Caco-2 (cell line): ENCODE data around the gene HBE1. TPM values are rescaled to one million over a fixed set of nuclear protein-coding genes. Genes with fewer than 3 reads are reported as not detected.

Source experiments
- BruUV-seq: library from RNA; stranded (reverse); fragments of 400-500 nt; replicated peaks from 2 replicates; lab custom pipeline; 2021; lab: Mats Ljungman, UMichigan
- CTCF ChIA-PET: fragments of 300-600 bp; sonication (Branson Sonifier 250); formaldehyde crosslinking; loops from one replicate; lab custom pipeline; 2022; ENCODE audit warnings: antibody characterized with exemption; lab: Charles Lee
- POLR2A ChIA-PET: fragments of 300-600 bp; sonication (Branson Sonifier 250); formaldehyde crosslinking; loops from one replicate; lab custom pipeline; 2022; ENCODE audit warnings: antibody characterized with exemption; lab: Charles Lee
- DNase-seq, 2 experiments: peaks; one replicate each; pipeline versions ENCODE4 v3.0.0 to v3.0.0-alpha.2; 2020 to 2022
- H3K27me3 ChIP-seq: replicated peaks from 2 replicates; pipeline ENCODE4 v1.6.0; 2011; ENCODE audit warnings: low read length; ENCODE audit not compliant: control insufficient read depth, insufficient read depth
- H3K36me3 ChIP-seq: 2 replicates; pipeline ENCODE4 v1.5.1; 2011; ENCODE audit warnings: low read length; ENCODE audit not compliant: control insufficient read depth, insufficient read depth
- H3K4me1 ChIP-seq: fragments of 250-450 bp; sonication (Bioruptor Pico); 2 replicates; pipeline ENCODE4 v1.5.1; 2020; ENCODE audit warnings: mild to moderate bottlenecking
- H3K4me3 ChIP-seq: 2 replicates; pipeline ENCODE4 v1.5.1; 2011; ENCODE audit warnings: low read depth, mild to moderate bottlenecking, control low read depth, low read length
- H3K9me3 ChIP-seq: fragments of 250-450 bp; sonication (Bioruptor Pico); 2 replicates; pipeline ENCODE4 v1.5.1; 2020; ENCODE audit warnings: mild to moderate bottlenecking, moderate library complexity
- H3K27ac Mint-ChIP-seq: one replicate; pipeline ENCODE4 v1.8.0; 2022; ENCODE audit warnings: mixed read lengths; ENCODE audit not compliant: unreplicated experiment
- H3K27me3 Mint-ChIP-seq: one replicate; pipeline ENCODE4 v1.8.0; 2022; ENCODE audit warnings: mixed read lengths; ENCODE audit not compliant: insufficient read depth, unreplicated experiment
- H3K36me3 Mint-ChIP-seq: one replicate; pipeline ENCODE4 v1.8.0; 2022; ENCODE audit warnings: mild to moderate bottlenecking, mixed read lengths; ENCODE audit not compliant: insufficient read depth, unreplicated experiment
- H3K4me1 Mint-ChIP-seq: one replicate; pipeline ENCODE4 v1.8.0; 2022; ENCODE audit warnings: low read depth, mixed read lengths; ENCODE audit not compliant: unreplicated experiment
- H3K4me3 Mint-ChIP-seq: one replicate; pipeline ENCODE4 v1.8.0; 2022; ENCODE audit warnings: mild to moderate bottlenecking, moderate library complexity, mixed read lengths; ENCODE audit not compliant: unreplicated experiment
- H3K9me3 Mint-ChIP-seq: one replicate; pipeline ENCODE4 v1.8.0; 2022; ENCODE audit warnings: mixed read lengths; ENCODE audit not compliant: unreplicated experiment
- intact Hi-C: fragments of 100-400 bp; cut with micrococcal nuclease; formaldehyde crosslinking; loops from one replicate; pipeline ENCODE4 v1.10.0; 2022; ENCODE audit not compliant: unreplicated experiment
- total RNA-seq: library from RNA; stranded (reverse); gene quantifications from 2 replicates; pipeline ENCODE4 v1.2.3, GENCODE V29; 2022
- TF ChIP-seq, protein P1 (sequence below), 2 experiments: fragments of 200-600 bp in 1 of 2; IDR thresholded peaks; 1 replicate in 1 of 2; 2 replicates in 1 of 2; pipeline versions ENCODE4 v1.5.1 to v1.8.0; 2011 to 2022; ENCODE audit warnings: antibody characterized with exemption in 1 of 2, control low read depth in 1 of 2, inconsistent platforms in 1 of 2, low read depth in 1 of 2, low read length in 1 of 2, mild to moderate bottlenecking in 1 of 2, moderate library complexity in 1 of 2; ENCODE audit not compliant: insufficient read depth in 1 of 2, severe bottlenecking in 1 of 2, unreplicated experiment in 1 of 2

The HBE1 gene
- total RNA-seq, 1 experiment from 2014 or later: not detected

DNA sequence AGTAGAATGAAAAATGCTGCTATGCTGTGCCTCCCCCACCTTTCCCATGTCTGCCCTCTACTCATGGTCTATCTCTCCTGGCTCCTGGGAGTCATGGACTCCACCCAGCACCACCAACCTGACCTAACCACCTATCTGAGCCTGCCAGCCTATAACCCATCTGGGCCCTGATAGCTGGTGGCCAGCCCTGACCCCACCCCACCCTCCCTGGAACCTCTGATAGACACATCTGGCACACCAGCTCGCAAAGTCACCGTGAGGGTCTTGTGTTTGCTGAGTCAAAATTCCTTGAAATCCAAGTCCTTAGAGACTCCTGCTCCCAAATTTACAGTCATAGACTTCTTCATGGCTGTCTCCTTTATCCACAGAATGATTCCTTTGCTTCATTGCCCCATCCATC lies 14.9 kb upstream of the HBE1 start:
- no peaks in the 10 kb centered on the region for H3K9me3 ChIP-seq
- Mint-ChIP-seq H3K27ac (no peak overlapping the region), H3K4me1 (peaks cover 6% of the 10 kb centered on the region), H3K36me3 (no peaks in the 10 kb centered on the region), H3K27me3 (no peaks in the 10 kb centered on the region), H3K4me3 (no peak overlapping the region), H3K9me3 (no peaks in the 10 kb centered on the region)
- H3K27me3 ChIP-seq: no peaks in the 10 kb centered on the region
- POLR2A ChIA-PET: no interaction called here
- no peaks in the 10 kb centered on the region for H3K4me1 ChIP-seq
- intact Hi-C loops: no loop called here
- TF ChIP-seq, protein P1, sequence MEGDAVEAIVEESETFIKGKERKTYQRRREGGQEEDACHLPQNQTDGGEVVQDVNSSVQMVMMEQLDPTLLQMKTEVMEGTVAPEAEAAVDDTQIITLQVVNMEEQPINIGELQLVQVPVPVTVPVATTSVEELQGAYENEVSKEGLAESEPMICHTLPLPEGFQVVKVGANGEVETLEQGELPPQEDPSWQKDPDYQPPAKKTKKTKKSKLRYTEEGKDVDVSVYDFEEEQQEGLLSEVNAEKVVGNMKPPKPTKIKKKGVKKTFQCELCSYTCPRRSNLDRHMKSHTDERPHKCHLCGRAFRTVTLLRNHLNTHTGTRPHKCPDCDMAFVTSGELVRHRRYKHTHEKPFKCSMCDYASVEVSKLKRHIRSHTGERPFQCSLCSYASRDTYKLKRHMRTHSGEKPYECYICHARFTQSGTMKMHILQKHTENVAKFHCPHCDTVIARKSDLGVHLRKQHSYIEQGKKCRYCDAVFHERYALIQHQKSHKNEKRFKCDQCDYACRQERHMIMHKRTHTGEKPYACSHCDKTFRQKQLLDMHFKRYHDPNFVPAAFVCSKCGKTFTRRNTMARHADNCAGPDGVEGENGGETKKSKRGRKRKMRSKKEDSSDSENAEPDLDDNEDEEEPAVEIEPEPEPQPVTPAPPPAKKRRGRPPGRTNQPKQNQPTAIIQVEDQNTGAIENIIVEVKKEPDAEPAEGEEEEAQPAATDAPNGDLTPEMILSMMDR (IDR thresholded peaks at IDR 0.05; ENCODE audit: insufficient read depth in 1 of 2, low read depth in 1 of 2, low read length in 1 of 2, severe bottlenecking in 1 of 2, unreplicated experiment in 1 of 2): no peak
- H3K4me3 ChIP-seq: no peak overlapping the region
- no peaks in the 10 kb centered on the region for H3K36me3 ChIP-seq
- DNase-seq: no peak
- BruUV-seq: no TSS peak
- CTCF ChIA-PET: no interaction called here

DNA sequence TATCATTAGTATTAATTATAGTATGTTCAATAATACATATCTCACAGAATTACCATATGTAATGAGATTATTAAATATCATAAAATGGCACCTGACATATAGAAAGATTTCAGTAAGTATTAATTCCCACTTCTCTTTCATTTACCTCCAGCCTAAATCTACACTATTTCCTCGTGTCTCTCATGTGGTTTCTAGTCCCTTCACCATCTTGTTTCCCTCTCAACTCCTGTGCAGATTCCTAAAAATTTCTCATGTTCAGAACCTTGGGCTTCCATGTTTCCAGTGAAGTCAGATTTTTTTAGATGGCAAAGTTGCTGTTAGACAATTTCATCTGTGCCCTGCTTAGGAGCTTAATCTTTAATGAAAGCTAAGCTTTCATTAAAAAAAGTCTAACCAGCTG lies 14.1 kb upstream of the HBE1 start:
- POLR2A ChIA-PET: no interaction called here
- H3K4me1 Mint-ChIP-seq: peaks cover 6% of the 10 kb centered on the region

DNA sequence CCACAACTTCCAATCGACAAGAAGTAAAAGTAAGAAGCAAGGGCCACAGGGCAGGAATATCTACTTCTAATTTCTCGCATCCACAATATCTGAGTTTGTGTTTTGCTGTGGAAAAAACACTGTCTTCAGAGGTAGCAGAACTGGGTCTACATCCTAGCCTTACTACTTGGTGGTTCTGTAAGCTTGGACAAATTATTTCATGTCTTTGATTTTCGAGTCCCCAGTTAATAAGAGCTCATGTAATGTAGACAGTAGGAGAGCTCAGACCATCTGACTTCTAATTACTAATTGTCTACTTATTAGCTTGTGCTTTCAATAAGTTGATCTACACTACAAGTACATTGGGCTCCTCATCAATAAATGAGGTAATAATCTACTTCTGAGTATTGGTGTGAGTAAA lies 13.3 kb upstream of the HBE1 start:
- no peaks in the 10 kb centered on the region for H3K9me3 Mint-ChIP-seq
- CTCF ChIA-PET: no interaction called here
- POLR2A ChIA-PET: no interaction called here
- TF ChIP-seq, protein P1 (IDR thresholded peaks at IDR 0.05; ENCODE audit: insufficient read depth in 1 of 2, low read depth in 1 of 2, low read length in 1 of 2, severe bottlenecking in 1 of 2, unreplicated experiment in 1 of 2): no peak
- no peak overlapping the region for H3K4me3 ChIP-seq
- intact Hi-C loops: no loop called here
- no peaks in the 10 kb centered on the region for H3K36me3 ChIP-seq
- no peaks in the 10 kb centered on the region for H3K4me1 ChIP-seq
- BruUV-seq: no TSS peak
- no peaks in the 10 kb centered on the region for H3K27me3 Mint-ChIP-seq
- no peak overlapping the region for H3K27ac Mint-ChIP-seq
- no peak for DNase-seq
- H3K9me3 ChIP-seq: no peaks in the 10 kb centered on the region
- H3K36me3 Mint-ChIP-seq: no peaks in the 10 kb centered on the region
- peaks cover 6% of the 10 kb centered on the region for H3K4me1 Mint-ChIP-seq
- H3K4me3 Mint-ChIP-seq: no peak overlapping the region
- H3K27me3 ChIP-seq: no peaks in the 10 kb centered on the region

More for the DNA sequence above, 14.1 kb upstream of the HBE1 start:
- Mint-ChIP-seq H3K9me3 (no peaks in the 10 kb centered on the region), H3K27me3 (no peaks in the 10 kb centered on the region), H3K36me3 (no peaks in the 10 kb centered on the region), H3K4me3 (no peak overlapping the region), H3K27ac (no peak overlapping the region)
- no peaks in the 10 kb centered on the region for H3K36me3 ChIP-seq
- H3K27me3 ChIP-seq: no peaks in the 10 kb centered on the region
- intact Hi-C loops: no loop called here
- TF ChIP-seq, protein P1 (IDR thresholded peaks at IDR 0.05; ENCODE audit: insufficient read depth in 1 of 2, low read depth in 1 of 2, low read length in 1 of 2, severe bottlenecking in 1 of 2, unreplicated experiment in 1 of 2): no peak
- no peaks in the 10 kb centered on the region for H3K9me3 ChIP-seq
- CTCF ChIA-PET: no interaction called here
- no peak for DNase-seq
- no TSS peak for BruUV-seq
- H3K4me1 ChIP-seq: no peaks in the 10 kb centered on the region
- no peak overlapping the region for H3K4me3 ChIP-seq
